Parathyroid adenoma (tissue), 2 donors: ENCODE results near the gene SERPINB6.

Source experiments
- H2AFZ ChIP-seq: fragments of 300-600 bp; sonication (generic); one replicate; pipeline ENCODE4 v1.7.0; 2017; ENCODE audit warnings: antibody characterized with exemption, mild to moderate bottlenecking
- H3K27ac ChIP-seq: fragments of 300-600 bp; sonication (generic); one replicate; pipeline ENCODE4 v1.7.0; 2017
- H3K27me3 ChIP-seq: fragments of 300-600 bp; sonication (generic); one replicate; pipeline ENCODE4 v1.7.0; 2017; ENCODE audit warnings: low read length; ENCODE audit not compliant: control insufficient read depth, insufficient read depth
- H3K36me3 ChIP-seq: fragments of 300-600 bp; sonication (generic); one replicate; pipeline ENCODE4 v1.7.0; 2017; ENCODE audit warnings: low read length; ENCODE audit not compliant: control insufficient read depth, insufficient read depth
- H3K4me1 ChIP-seq: fragments of 300-600 bp; sonication (generic); one replicate; pipeline ENCODE4 v1.7.0; 2017; ENCODE audit warnings: control low read depth
- H3K4me2 ChIP-seq: fragments of 300-600 bp; sonication (generic); one replicate; pipeline ENCODE4 v1.7.0; 2017; ENCODE audit warnings: low read length
- H3K4me3 ChIP-seq: fragments of 300-600 bp; sonication (generic); one replicate; pipeline ENCODE4 v1.7.0; 2017; ENCODE audit warnings: low read depth, low read length
- H3K79me2 ChIP-seq: fragments of 300-600 bp; sonication (generic); one replicate; pipeline ENCODE4 v1.7.0; 2017; ENCODE audit warnings: control low read depth
- H3K9ac ChIP-seq: fragments of 300-600 bp; sonication (generic); one replicate; pipeline ENCODE4 v1.7.0; 2017; ENCODE audit warnings: mild to moderate bottlenecking
- H3K9me3 ChIP-seq: fragments of 300-600 bp; sonication (generic); one replicate; pipeline ENCODE4 v1.7.0; 2017; ENCODE audit warnings: low read length; ENCODE audit not compliant: control insufficient read depth
- CTCF ChIP-seq: fragments of 300-600 bp; sonication (generic); IDR thresholded peaks from one replicate; pipeline ENCODE4 v1.7.0; 2017; ENCODE audit warnings: antibody characterized with exemption, mild to moderate bottlenecking
- donor health status: primary hyperparathyroidism.

Gene SERPINB6

GRCh38 chr6:2917801-2918445 is 53.4 kb downstream of the SERPINB6 start:
- no peaks in the 10 kb centered on the region for H3K9me3 ChIP-seq

GRCh38 chr6:2917065-2917464 is 54.3 kb downstream of the SERPINB6 start:
- no peaks in the 10 kb centered on the region for H3K4me1 ChIP-seq
- no peak overlapping the region for H3K4me3 ChIP-seq
- no peak overlapping the region for H3K27ac ChIP-seq
- no peak for TF ChIP-seq CTCF
- no peaks in the 10 kb centered on the region for H3K27me3 ChIP-seq
- H3K9ac ChIP-seq: no peak overlapping the region
- H2AFZ ChIP-seq: no peak overlapping the region
- no peaks in the 10 kb centered on the region for H3K36me3 ChIP-seq
- H3K79me2 ChIP-seq: no peaks in the 10 kb centered on the region
- H3K9me3 ChIP-seq: no peaks in the 10 kb centered on the region
- no peak overlapping the region for H3K4me2 ChIP-seq

More at GRCh38 chr6:2917801-2918445, 53.4 kb downstream of the SERPINB6 start:
- TF ChIP-seq CTCF: no peak
- Histone ChIP-seq H3K4me2 (no peak overlapping the region), H3K4me3 (no peak overlapping the region), H3K9ac (no peak overlapping the region), H3K4me1 (no peaks in the 10 kb centered on the region), H3K27me3 (no peaks in the 10 kb centered on the region), H3K36me3 (no peaks in the 10 kb centered on the region), H3K27ac (no peak overlapping the region), H2AFZ (no peak overlapping the region), H3K79me2 (no peaks in the 10 kb centered on the region)

- Histone ChIP-seq H3K9ac (no peak overlapping the region), H3K36me3 (no peaks in the 10 kb centered on the region), H3K9me3 (no peaks in the 10 kb centered on the region), H3K4me1 (no peaks in the 10 kb centered on the region), H3K27ac (no peak overlapping the region), H3K4me2 (no peak overlapping the region), H3K27me3 (no peaks in the 10 kb centered on the region), H3K4me3 (no peak overlapping the region), H2AFZ (no peak overlapping the region), H3K79me2 (no peaks in the 10 kb centered on the region)
- TF ChIP-seq CTCF: no peak
Observed at GRCh38 chr6:2916158-2916925, 55.0 kb downstream of the SERPINB6 start.

- Histone ChIP-seq H3K4me2 (no peak overlapping the region), H3K4me1 (no peaks in the 10 kb centered on the region), H3K27me3 (no peaks in the 10 kb centered on the region), H3K4me3 (no peak overlapping the region), H2AFZ (no peak overlapping the region), H3K36me3 (no peaks in the 10 kb centered on the region), H3K27ac (no peak overlapping the region), H3K9me3 (no peaks in the 10 kb centered on the region), H3K9ac (no peak overlapping the region), H3K79me2 (no peaks in the 10 kb centered on the region)
- TF ChIP-seq CTCF: no peak
Observed at GRCh38 chr6:2915150-2915549, 56.2 kb downstream of the SERPINB6 start.
